GM18867 (cell line): Measurements from ENCODE around the gene KCNQ2.

Experiments used
- ATAC-seq: cut with Tn5 transposase; IDR thresholded peaks from one replicate; pipeline ENCODE4 v1.9.1; 2021; ENCODE audit warnings: mild to moderate bottlenecking, moderate library complexity; ENCODE audit not compliant: unreplicated experiment

KCNQ2 gene

DNA sequence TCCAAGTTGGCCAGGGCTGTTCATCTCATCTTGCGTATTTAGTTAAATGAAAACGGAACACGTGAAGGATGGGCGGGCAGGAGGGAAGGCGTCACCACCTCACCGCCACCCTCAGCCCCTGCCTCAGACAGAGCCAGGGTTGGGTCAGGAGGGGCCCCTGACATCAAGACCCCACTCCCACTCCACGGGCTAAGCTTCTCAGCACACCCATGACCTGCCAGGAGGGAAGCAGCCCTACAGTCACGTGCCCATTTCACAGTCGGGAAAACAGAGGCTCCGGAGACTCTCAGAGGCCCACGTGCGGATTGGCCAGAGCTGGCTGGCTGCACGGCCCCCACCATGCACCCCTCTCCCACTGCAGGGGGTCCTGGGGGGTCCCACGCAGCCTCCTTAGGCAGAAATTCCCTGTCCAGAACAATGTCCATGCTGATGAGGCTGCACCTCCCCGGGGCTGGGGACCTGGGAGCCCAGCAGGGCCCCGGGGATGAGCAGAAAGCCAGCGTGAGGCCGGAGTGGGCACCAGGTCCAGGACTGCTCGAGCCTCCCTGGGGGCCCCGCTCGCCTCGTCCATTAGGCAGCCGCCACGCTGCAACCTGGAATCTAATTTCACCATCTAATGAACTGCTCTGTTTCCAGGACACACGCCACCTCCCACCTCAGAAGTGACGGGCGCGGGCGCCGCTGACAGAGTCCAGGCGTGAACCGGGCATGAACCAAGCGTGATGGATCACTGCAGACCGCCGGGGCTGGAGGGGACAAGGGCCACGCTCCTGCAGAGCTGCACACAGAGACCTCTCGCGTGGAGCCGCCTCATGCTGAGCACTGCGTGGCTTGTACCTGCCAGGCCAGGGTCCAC, 15.8 kb downstream of the KCNQ2 start:
- ATAC-seq = no peak

GRCh38 chr20:63455568-63455859, 16.9 kb downstream of the KCNQ2 start:
- no peak for ATAC-seq

- no peak for ATAC-seq
Measured at GRCh38 chr20:63454731-63455567, 17.5 kb downstream of the KCNQ2 start.

- ATAC-seq = no peak
Measured at GRCh38 chr20:63452821-63453523, 19.5 kb downstream of the KCNQ2 start.

GRCh38 chr20:63452341-63452740, 20.1 kb downstream of the KCNQ2 start:
- no peak for ATAC-seq

DNA sequence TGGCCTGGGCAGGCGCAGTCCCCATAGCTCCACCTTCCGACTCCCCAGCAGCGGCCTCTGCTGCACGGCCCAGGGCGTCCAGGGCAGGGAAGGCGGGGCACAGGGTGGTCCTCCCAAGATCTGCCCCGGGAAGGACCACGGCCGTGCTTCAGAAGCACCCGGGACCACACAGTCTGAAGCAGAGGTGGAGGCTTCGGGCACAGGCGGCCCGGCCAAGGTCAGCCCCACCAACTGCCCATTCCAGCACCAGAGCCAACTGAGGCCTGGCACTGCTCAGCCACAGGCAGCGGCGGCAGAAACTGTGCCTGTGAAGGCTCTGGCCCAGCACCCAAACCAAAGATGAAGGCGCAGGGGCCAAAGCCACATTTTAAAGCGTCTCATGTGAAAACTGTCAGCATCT, 20.6 kb downstream of the KCNQ2 start:
- ATAC-seq = no peak

GRCh38 chr20:63449796-63450730, 22.4 kb downstream of the KCNQ2 start:
- no peak for ATAC-seq

DNA sequence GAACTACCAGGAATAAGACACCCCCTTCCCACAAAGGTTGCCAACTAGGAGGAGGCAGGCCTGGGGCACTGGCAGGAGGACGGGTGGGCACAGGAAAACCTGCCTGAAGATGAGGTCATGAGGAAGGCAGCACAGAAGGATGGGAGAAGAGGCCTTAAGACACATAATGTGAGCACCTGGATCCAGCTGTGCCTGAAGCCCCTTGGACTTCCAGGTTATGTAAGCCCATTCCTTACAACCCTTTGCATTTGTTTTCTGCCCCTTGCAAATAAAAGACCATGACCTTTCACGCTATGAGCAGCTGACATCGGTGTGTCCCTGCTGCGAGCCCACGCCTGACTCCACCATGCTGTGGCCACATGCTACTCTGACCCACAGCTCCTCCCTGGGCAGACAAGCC, 23.4 kb downstream of the KCNQ2 start:
- no peak for ATAC-seq

DNA sequence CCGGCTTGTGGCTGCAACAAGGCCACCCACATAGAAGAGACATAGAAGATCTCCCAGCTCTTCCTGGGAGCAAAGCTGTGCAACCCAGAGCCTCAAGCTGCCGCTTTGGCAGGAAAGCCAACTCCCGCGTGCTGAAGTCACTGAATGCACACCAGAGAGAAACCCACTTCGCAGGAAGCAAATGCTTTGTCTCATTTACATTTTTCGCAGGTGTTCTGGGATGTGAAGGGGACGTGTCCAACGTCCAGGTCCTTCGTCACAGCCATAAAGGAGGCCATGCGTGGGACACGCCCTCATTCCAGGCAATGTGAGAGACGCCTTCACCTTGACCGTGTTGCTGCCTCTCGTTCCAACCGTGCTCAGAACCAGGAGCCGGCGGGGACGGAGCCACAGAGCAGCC, 24.4 kb downstream of the KCNQ2 start:
- no peak for ATAC-seq

GRCh38 chr20:63447320-63447719, 25.1 kb downstream of the KCNQ2 start:
- ATAC-seq = no peak

DNA sequence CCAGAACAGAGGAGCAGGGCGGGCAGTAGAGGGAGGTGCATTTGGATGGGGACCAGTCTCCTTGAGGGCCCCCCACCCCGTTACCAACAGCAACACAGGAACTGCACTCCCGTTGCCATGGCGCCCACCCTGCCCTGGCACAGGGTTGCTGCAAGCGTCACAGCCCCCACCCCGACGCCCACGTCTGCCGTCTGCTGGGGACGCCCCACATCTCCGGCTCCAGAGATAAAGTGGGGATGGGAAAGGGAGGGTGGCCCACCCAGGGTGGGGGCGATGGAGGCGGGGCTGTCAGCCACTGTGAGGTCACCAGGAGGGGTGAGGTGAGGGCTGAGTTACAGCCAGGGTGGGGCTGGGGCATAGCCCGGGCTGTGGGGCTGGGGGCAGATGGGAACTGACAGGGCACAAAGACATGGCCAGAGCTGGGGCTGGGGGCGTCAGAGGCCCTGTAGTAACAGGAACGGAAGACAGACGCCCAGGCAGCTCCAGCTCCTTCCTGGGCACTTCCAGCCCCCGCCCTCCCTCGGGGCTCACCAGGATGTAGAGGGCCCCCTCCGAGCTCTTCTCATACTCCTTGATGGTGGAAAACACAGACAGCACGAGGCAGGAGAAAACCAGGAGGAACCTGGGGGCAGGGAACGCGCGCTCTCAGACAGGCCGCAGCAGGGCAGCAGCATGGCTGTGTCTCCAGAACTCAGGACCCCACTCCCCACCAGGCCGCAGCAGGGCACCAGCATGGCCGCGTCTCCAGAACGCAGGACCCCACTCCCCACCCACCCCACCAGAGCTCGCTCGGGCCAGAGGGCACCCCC, 26.0 kb downstream of the KCNQ2 start:
- ATAC-seq = no peak

DNA sequence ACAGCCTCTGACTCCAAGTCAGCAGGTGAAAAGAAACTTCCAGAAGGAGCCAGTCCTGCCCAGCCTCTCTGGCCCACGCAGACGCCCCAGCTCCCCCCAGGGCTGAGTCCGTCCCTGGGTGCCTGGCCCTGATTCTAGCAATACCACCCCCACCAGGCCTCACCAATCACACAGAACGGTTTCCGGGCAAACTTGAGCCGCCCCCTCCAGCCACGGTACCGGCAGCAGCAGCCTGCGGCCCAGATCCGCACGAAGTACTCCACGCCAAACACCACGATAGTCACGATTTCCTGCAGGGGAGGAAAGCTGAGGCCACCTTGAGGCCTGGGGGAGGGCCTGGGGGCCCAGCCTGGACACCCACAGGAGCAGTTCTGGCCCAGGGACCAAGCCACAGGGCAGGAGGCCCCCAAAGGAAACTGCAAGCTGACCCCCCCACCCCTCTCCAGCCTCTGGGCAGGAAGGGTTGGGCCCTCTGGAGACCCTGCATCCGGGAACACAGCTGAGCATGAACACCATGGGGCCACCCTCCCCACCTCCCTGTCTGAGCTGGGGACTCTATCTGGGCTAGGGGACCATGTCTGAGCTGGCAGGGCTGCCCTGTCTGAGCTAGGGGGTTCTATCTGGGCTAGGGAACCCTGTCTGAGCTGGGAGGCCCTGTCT, 27.2 kb downstream of the KCNQ2 start:
- ATAC-seq = no peak

DNA sequence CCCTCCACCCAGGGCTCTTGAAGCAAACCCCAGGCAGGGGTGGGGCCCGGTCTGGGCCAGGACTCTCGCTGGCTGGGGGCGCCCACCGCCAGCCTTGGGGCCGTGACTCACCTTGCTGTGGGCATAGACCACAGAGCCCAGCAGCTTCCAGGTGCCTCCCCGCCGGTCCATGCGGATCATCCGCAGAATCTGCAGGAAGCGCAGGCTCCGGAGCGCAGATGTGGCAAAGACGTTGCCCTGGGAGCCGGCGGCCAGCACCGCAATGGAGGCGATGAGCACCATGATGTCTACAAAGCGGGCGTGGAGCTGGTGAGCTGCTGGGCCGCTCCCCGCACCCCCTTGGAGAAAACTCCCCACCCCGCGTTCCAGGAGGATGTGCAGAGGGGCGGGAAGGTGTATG, 27.9 kb downstream of the KCNQ2 start:
- ATAC-seq = no peak

DNA sequence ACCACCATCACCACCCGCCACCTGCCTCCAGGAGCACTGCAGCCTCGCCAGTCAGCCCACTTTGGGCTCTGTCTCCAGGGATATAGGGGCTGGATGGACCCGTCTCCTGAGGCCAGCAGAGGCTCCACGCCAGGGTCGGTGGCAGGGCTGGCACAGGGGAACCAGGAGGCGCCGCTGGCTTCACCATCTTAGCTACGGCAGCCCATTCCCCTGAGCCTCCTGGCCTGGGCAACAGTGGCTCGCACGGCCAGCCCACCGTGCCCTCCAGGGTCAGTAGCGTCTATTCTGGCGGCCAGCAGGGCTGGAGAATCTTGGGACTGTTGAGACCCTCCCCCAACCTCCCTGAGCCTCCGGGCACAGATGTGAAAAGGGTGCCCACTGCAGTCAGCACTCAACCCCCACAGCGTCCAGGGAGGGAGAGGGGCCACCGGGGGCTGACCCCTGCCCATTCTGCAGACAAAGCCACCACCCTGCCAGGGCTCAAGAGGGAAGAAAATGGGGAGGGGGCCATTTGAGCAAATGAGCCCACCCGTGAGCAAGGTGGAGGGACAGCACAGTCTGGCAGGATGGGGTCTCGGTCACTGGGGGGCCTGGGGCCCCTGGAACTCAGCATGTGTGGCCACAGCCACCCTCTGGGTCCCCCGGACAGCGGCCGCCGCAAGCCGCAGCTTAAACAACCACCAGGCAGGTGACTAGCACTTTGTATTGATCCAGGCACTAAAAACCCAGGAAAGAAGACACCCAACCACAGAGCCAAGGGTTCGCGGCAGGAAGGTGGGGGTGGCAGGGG, 28.7 kb downstream of the KCNQ2 start:
- no peak for ATAC-seq

DNA sequence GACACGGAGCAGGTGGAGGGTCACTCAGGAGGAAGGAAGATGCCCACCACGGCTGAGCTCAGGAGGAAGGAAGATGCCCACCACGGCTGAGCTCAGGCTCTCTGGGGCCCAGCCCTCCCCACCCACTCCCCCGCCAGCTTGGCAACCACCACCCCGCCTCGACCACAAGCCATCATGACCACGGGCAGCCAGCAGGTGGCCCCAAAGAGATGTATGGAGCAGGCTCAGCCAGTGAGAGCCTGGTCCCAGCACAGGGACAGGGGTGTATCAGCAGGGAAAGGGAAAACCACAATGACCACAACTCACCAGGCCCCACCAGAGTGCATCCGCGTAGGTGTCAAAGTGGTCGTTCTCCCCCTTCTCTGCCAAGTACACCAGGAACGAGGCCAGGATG, 30.4 kb downstream of the KCNQ2 start:
- no peak for ATAC-seq

DNA sequence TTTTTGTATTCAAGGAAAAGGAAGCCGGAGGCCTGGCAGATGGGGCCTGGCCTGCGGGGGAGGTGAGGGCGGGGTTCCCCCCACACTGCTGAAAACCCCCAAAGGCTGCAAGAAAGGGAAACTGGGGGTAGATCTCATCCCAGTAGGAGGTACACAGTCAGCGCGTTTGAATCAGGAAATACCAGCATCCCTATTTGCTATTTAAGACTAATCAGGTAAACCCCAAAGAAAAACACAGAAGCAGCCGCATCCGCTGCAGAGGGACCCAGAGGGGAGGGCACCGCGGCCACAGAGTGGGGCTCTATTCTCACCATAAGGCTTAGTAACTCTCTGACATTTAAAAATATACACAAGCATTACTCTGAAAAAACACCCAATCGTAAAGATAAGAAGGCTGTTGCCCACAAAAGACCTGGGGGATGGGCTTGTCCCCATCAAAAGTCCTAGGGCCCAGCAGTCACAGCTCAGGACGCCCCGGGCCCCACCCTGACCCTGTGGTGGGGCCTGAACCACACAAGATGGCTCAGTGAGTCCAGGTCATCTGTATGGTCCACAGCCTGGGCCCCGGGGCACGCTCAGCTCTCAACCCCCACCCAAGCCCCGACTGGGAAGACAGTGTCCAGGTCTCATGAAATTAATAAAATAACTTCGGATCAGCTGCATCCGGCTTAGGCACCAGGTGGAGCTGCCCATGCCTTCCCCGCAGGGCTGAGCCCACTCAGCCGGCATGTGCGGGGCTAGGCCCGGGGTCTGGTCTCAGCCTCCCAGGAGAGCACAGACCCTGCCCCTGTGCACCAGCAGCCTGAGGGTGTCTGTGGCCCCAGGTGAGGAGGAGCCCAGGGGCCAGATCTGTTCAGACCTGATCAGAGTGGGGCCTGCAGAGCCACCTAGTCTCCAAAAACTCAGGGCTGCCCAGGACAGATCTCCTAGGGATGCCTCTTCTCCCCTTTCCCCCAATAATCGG, 31.0 kb downstream of the KCNQ2 start:
- no peak for ATAC-seq

GRCh38 chr20:63440366-63440955, 32.0 kb downstream of the KCNQ2 start:
- no peak for ATAC-seq
